SK-N-MC (cell line): ENCODE data around the gene NPAS2.
A peak's percentile ranks its signal among the peaks of the same experiment; 100 is the strongest.

Experiments used
- DNase-seq: peaks from one replicate; pipeline ENCODE4 v3.0.0-alpha.2; 2011; ENCODE audit warnings: low read depth, low spot score
- H3K27ac ChIP-seq: fragments of 200-600 bp; sonication (generic); 2 replicates; pipeline ENCODE4 v1.5.1; 2016; ENCODE audit warnings: mixed run types
- H3K36me3 ChIP-seq: fragments of 200-600 bp; sonication (generic); 2 replicates; pipeline ENCODE4 v1.6.1; 2017; ENCODE audit warnings: antibody characterized with exemption, low read length, mixed read lengths; ENCODE audit not compliant: insufficient read depth
- H3K4me3 ChIP-seq: fragments of 200-600 bp; sonication (generic); 2 replicates; pipeline ENCODE4 v1.5.1; 2016
- H3K9ac ChIP-seq: fragments of 200-600 bp; sonication (generic); 2 replicates; pipeline ENCODE4 v1.8.0; 2017; ENCODE audit warnings: mixed run types, mixed read lengths; ENCODE audit not compliant: insufficient read length
- H3K9me3 ChIP-seq: fragments of 200-600 bp; sonication (generic); 2 replicates; pipeline ENCODE4 v1.6.1; 2017; ENCODE audit warnings: low read depth, mild to moderate bottlenecking, antibody characterized with exemption, low read length, moderate library complexity, mixed read lengths
- EZH2 ChIP-seq: fragments of 200-600 bp; sonication (generic); IDR thresholded peaks from one replicate; pipeline ENCODE4 v1.6.1; 2017; ENCODE audit warnings: antibody characterized with exemption
- FOXP2 ChIP-seq: optimal IDR thresholded peaks from 2 replicates; pipeline ENCODE3; 2011; ENCODE audit warnings: mild to moderate bottlenecking, moderate library complexity; ENCODE audit not compliant: insufficient read depth; ENCODE audit errors: extremely low read length, control extremely low read depth
- POLR2AphosphoS5 ChIP-seq: IDR thresholded peaks from 2 replicates; pipeline ENCODE4 v1.6.1; 2012; ENCODE audit warnings: mild to moderate bottlenecking, low read depth, low read length, borderline replicate concordance

NPAS2 gene

GRCh38 chr2:100956081-100956480, 136.1 kb downstream of the NPAS2 start:
- Histone ChIP-seq H3K9me3 (no peaks in the 10 kb centered on the region), H3K4me3 (no peak overlapping the region), H3K9ac (no peak overlapping the region), H3K27ac (no peak overlapping the region), H3K36me3 (no peaks in the 10 kb centered on the region)
- no peak for DNase-seq
- TF ChIP-seq POLR2AphosphoS5 = no peak
- no peak for TF ChIP-seq FOXP2
- TF ChIP-seq EZH2 = no peak

- Histone ChIP-seq H3K36me3 (no peaks in the 10 kb centered on the region), H3K4me3 (no peak overlapping the region), H3K27ac (peak overlapping the region; percentile 57; the same call in 1 of the 2 replicates), H3K9me3 (no peaks in the 10 kb centered on the region), H3K9ac (peak overlapping the region; percentile 22)
- TF ChIP-seq FOXP2 = no peak
- no peak for TF ChIP-seq EZH2
- no peak for TF ChIP-seq POLR2AphosphoS5
- DNase-seq = no peak
Observed at GRCh38 chr2:100957996-100958653, 138.2 kb downstream of the NPAS2 start.

GRCh38 chr2:100959225-100959880, 139.4 kb downstream of the NPAS2 start:
- Histone ChIP-seq H3K4me3 (no peak overlapping the region), H3K27ac (no peak overlapping the region), H3K9ac (no peak overlapping the region), H3K36me3 (no peaks in the 10 kb centered on the region), H3K9me3 (no peaks in the 10 kb centered on the region)
- DNase-seq = no peak
- no peak for TF ChIP-seq EZH2
- no peak for TF ChIP-seq FOXP2
- no peak for TF ChIP-seq POLR2AphosphoS5

GRCh38 chr2:100960688-100961087, 140.7 kb downstream of the NPAS2 start:
- Histone ChIP-seq H3K36me3 (no peaks in the 10 kb centered on the region), H3K9me3 (no peaks in the 10 kb centered on the region), H3K4me3 (no peak overlapping the region), H3K9ac (no peak overlapping the region), H3K27ac (no peak overlapping the region)
- DNase-seq = no peak
- TF ChIP-seq FOXP2 = no peak

- Histone ChIP-seq H3K27ac (no peak overlapping the region), H3K9me3 (no peaks in the 10 kb centered on the region), H3K36me3 (no peaks in the 10 kb centered on the region), H3K9ac (no peak overlapping the region), H3K4me3 (no peak overlapping the region)
- TF ChIP-seq FOXP2 (no peak), POLR2AphosphoS5 (no peak), EZH2 (no peak)
- no peak for DNase-seq
Observed at GRCh38 chr2:100962366-100963025, 142.6 kb downstream of the NPAS2 start.

GRCh38 chr2:100963026-100963375, 143.1 kb downstream of the NPAS2 start:
- H3K9me3 ChIP-seq = no peaks in the 10 kb centered on the region
- DNase-seq = no peak

GRCh38 chr2:100964222-100964621, 144.3 kb downstream of the NPAS2 start:
- no peaks in the 10 kb centered on the region for H3K9me3 ChIP-seq
- H3K4me3 ChIP-seq = no peak overlapping the region
- no peak for DNase-seq
- no peak overlapping the region for H3K27ac ChIP-seq
- TF ChIP-seq POLR2AphosphoS5 (no peak), FOXP2 (no peak), EZH2 (no peak)
- no peak overlapping the region for H3K9ac ChIP-seq
- H3K36me3 ChIP-seq = no peaks in the 10 kb centered on the region

More at GRCh38 chr2:100963026-100963375, 143.1 kb downstream of the NPAS2 start:
- Histone ChIP-seq H3K36me3 (no peaks in the 10 kb centered on the region), H3K4me3 (no peak overlapping the region), H3K27ac (no peak overlapping the region), H3K9ac (no peak overlapping the region)
- TF ChIP-seq EZH2 = no peak
- no peak for TF ChIP-seq POLR2AphosphoS5
- TF ChIP-seq FOXP2 = no peak

DNA sequence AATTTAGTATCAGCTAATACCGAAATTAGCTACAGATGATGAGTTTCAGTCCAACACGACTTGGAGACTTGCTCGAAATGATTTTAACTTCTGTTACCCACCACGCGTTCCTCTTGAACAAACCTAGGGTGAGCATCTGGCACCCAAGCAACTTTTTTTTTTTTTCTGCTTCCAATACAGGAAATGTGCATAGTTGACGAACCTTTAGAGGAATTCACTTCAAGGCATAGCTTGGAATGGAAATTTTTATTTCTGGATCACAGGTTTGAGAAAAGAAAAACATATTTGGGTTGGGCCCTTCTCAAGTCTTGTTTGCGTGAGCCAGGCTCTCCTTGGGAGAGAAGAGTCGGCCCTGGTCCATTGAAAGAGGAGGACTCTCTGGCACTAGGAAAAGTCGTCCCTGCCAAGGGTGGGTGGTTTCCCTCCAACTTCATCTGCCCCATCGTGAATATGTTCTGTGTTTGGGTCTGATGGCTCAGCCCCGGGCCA, 144.8 kb downstream of the NPAS2 start:
- TF ChIP-seq POLR2AphosphoS5 (no peak), EZH2 (no peak), FOXP2 (no peak)
- H3K36me3 ChIP-seq = no peaks in the 10 kb centered on the region
- no peaks in the 10 kb centered on the region for H3K9me3 ChIP-seq
- no peak overlapping the region for H3K9ac ChIP-seq
- no peak for DNase-seq
- no peak overlapping the region for H3K4me3 ChIP-seq
- H3K27ac ChIP-seq = no peak overlapping the region

GRCh38 chr2:100965596-100965995, 145.7 kb downstream of the NPAS2 start:
- no peaks in the 10 kb centered on the region for H3K36me3 ChIP-seq
- H3K9ac ChIP-seq = no peak overlapping the region
- no peaks in the 10 kb centered on the region for H3K9me3 ChIP-seq
- no peak for TF ChIP-seq FOXP2
- no peak overlapping the region for H3K27ac ChIP-seq
- no peak for DNase-seq
- no peak overlapping the region for H3K4me3 ChIP-seq
